Astrocyte (in vitro differentiated cells and primary cell): Measurements from ENCODE around the gene SLC19A1. TPM values are rescaled to one million over a fixed set of nuclear protein-coding genes. Genes with fewer than 3 reads are reported as not detected.

Experiments used
- DNase-seq: peaks from one replicate; pipeline ENCODE4 v3.0.0-alpha.2; 2010; ENCODE audit warnings: low read depth
- FAIRE-seq: peaks from 2 replicates; lab custom pipeline; 2011; peaks lifted over from hg19 to GRCh38; lab: Jason Lieb, UNC
- H2AFZ ChIP-seq: 2 replicates; pipeline ENCODE4 v1.6.0; 2012; ENCODE audit warnings: low read depth, low read length, inconsistent platforms
- H3K27ac ChIP-seq: 2 replicates; pipeline ENCODE4 v1.5.1; 2011; ENCODE audit warnings: low read depth, low read length, inconsistent platforms
- H3K27me3 ChIP-seq: 2 replicates; pipeline ENCODE4 v1.6.0; 2011; ENCODE audit warnings: low read length, inconsistent platforms; ENCODE audit not compliant: insufficient read depth
- H3K36me3 ChIP-seq: 2 replicates; pipeline ENCODE4 v1.5.1; 2011; ENCODE audit warnings: low read length, inconsistent platforms; ENCODE audit not compliant: insufficient read depth
- H3K4me1 ChIP-seq: 2 replicates; pipeline ENCODE4 v1.5.1; 2011; ENCODE audit warnings: low read length, inconsistent platforms; ENCODE audit not compliant: insufficient read depth
- H3K4me2 ChIP-seq: 2 replicates; pipeline ENCODE4 v1.6.0; 2012; ENCODE audit warnings: low read length, inconsistent platforms
- H3K4me3 ChIP-seq: 2 replicates; pipeline ENCODE4 v1.5.1; 2011; ENCODE audit warnings: low read depth, mild to moderate bottlenecking, low read length, inconsistent platforms; ENCODE audit not compliant: insufficient read depth
- H3K79me2 ChIP-seq: 2 replicates; pipeline ENCODE4 v1.6.0; 2012; ENCODE audit warnings: mild to moderate bottlenecking, low read length, inconsistent platforms; ENCODE audit not compliant: insufficient read depth
- H3K9ac ChIP-seq: 2 replicates; pipeline ENCODE4 v1.6.0; 2012; ENCODE audit warnings: mild to moderate bottlenecking, low read length, inconsistent platforms
- H3K9me3 ChIP-seq: 2 replicates; pipeline ENCODE4 v1.5.1; 2012; ENCODE audit warnings: low read depth, mild to moderate bottlenecking, low read length, inconsistent platforms; ENCODE audit not compliant: insufficient read depth
- H4K20me1 ChIP-seq: 2 replicates; pipeline ENCODE4 v1.6.0; 2012; ENCODE audit warnings: low read length, inconsistent platforms; ENCODE audit not compliant: insufficient read depth
- H3K27ac Mint-ChIP-seq: one replicate; pipeline ENCODE4 v1.8.0; 2021; ENCODE audit warnings: mild to moderate bottlenecking, mixed read lengths; ENCODE audit not compliant: unreplicated experiment
- H3K27me3 Mint-ChIP-seq: one replicate; pipeline ENCODE4 v1.8.0; 2021; ENCODE audit warnings: low read depth, mixed read lengths; ENCODE audit not compliant: unreplicated experiment
- H3K36me3 Mint-ChIP-seq: one replicate; pipeline ENCODE4 v1.8.0; 2021; ENCODE audit warnings: low read depth, mixed read lengths; ENCODE audit not compliant: unreplicated experiment
- H3K4me1 Mint-ChIP-seq: one replicate; pipeline ENCODE4 v1.8.0; 2021; ENCODE audit warnings: low read depth, mixed read lengths; ENCODE audit not compliant: unreplicated experiment
- H3K4me3 Mint-ChIP-seq: one replicate; pipeline ENCODE4 v1.8.0; 2021; ENCODE audit warnings: mild to moderate bottlenecking, moderate library complexity, mixed read lengths; ENCODE audit not compliant: unreplicated experiment
- H3K9me3 Mint-ChIP-seq: one replicate; pipeline ENCODE4 v1.8.0; 2021; ENCODE audit warnings: mild to moderate bottlenecking, mixed read lengths; ENCODE audit not compliant: unreplicated experiment
- EZH2 ChIP-seq: IDR thresholded peaks from 2 replicates; pipeline ENCODE4 v1.6.1; 2012; ENCODE audit warnings: mild to moderate bottlenecking, low read length, inconsistent platforms; ENCODE audit not compliant: insufficient read depth
- total RNA-seq: library from RNA; stranded (reverse); gene quantifications from 2 replicates; pipeline ENCODE4 v1.2.1, GENCODE V29; 2021
- TF ChIP-seq, protein P1 (sequence below): IDR thresholded peaks from 2 replicates; pipeline ENCODE4 v1.5.1; 2011; ENCODE audit warnings: low read depth, mild to moderate bottlenecking, inconsistent platforms, low read length, moderate library complexity; ENCODE audit not compliant: insufficient read depth

SLC19A1 gene
- total RNA-seq, 1 donor from 2014 or later: 11.7 TPM

DNA sequence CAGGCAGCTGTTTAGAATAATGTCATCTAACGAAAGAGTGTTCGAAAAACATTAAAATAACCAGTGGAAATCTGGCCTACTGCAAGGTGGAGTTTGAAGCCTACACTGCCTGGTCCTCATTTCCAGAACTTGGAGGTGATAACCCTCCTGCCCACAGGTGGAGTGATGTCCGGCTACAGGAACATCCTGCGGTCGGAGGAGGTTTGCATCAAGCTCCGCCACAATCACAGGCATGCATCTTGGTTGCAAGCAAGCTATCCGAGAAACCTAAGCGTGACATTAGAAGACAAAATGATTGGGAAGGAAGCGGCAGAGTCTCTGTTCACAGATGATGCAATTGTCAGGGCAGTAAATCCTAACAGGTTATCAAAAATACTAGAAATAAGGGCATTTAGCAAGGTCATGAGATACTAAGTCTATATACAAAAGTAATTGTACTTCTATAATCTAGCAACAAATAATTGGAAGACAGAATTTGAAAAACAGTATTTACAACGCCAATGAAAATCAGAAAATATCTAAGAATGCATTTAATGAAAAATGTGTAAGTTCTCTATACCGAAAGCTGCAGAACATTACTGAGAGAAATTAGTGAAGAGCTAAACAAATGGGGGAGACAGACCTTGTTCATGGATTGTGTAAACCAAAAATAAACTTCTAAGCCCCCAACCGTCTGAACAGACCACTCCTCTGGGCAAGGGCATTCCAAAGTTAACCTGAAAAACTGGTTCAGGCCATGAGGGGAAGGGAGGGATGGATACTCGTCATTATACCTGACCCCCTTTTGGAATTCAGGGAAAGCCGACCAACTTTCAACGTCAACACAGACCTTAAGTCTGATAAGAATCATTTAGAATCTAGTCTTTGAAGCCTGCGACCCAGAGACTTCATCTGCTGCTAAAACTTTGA is 4.7 kb upstream of the SLC19A1 start:
- no peak for FAIRE-seq
- H3K27ac Mint-ChIP-seq: no peak overlapping the region
- H3K9ac ChIP-seq: no peak overlapping the region
- H4K20me1 ChIP-seq: no peaks in the 10 kb centered on the region
- no peak overlapping the region for H3K4me3 ChIP-seq
- H3K9me3 ChIP-seq: no peaks in the 10 kb centered on the region
- H3K4me2 ChIP-seq: no peak overlapping the region
- no peak overlapping the region for H2AFZ ChIP-seq
- no peak overlapping the region for H3K4me3 Mint-ChIP-seq
- no peaks in the 10 kb centered on the region for H3K79me2 ChIP-seq
- DNase-seq: no peak
- H3K4me1 Mint-ChIP-seq: peaks cover 8% of the 10 kb centered on the region
- H3K27me3 ChIP-seq: no peaks in the 10 kb centered on the region
- no peaks in the 10 kb centered on the region for H3K36me3 Mint-ChIP-seq
- no peaks in the 10 kb centered on the region for H3K9me3 Mint-ChIP-seq
- H3K4me1 ChIP-seq: peaks cover 9% of the 10 kb centered on the region
- H3K27me3 Mint-ChIP-seq: peaks cover 13% of the 10 kb centered on the region
- H3K27ac ChIP-seq: no peak overlapping the region
- H3K36me3 ChIP-seq: no peaks in the 10 kb centered on the region
- TF ChIP-seq EZH2: no peak
- TF ChIP-seq, protein P1, sequence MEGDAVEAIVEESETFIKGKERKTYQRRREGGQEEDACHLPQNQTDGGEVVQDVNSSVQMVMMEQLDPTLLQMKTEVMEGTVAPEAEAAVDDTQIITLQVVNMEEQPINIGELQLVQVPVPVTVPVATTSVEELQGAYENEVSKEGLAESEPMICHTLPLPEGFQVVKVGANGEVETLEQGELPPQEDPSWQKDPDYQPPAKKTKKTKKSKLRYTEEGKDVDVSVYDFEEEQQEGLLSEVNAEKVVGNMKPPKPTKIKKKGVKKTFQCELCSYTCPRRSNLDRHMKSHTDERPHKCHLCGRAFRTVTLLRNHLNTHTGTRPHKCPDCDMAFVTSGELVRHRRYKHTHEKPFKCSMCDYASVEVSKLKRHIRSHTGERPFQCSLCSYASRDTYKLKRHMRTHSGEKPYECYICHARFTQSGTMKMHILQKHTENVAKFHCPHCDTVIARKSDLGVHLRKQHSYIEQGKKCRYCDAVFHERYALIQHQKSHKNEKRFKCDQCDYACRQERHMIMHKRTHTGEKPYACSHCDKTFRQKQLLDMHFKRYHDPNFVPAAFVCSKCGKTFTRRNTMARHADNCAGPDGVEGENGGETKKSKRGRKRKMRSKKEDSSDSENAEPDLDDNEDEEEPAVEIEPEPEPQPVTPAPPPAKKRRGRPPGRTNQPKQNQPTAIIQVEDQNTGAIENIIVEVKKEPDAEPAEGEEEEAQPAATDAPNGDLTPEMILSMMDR: no peak

DNA sequence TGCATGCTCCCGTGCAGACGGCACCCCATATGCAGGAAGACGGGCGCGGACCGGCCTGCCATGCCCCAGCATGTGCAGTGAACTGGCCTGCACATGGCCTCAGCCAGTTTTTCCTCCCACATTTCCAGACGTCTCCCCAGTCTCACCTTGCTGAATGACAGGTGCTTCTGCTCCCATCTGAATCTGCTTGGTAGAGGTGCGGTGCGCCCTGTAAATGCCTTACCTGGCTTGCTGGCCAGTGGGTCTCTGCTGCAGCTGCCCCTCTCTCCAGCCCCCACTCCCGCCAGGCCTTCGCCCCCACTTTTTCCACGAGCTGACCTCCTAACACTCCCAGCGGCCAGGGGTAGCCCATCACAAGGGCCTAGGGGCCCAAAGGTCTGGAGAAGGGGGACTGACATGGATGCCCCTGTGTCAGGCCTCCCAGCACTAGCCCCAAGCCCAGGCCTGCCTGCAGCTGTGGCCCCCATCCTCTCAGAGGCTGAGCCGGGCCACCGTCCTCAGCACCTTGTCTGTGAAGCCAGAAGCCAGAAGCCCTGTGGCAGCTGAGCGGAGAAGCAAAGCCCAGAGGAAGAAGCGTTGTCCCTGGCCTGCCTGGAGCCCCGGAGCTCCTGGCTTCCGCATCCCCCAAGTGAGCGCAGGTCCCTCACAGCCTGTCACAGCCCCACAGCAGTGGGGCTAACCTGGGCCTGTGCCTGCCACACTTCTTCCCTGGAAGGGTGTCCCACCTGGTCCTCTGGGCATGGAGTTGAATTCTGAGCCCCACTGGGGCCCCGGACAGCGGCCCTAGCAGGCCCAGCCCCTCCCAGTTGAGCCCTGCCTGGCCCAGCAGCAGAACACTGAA is 3.7 kb upstream of the SLC19A1 start:
- H4K20me1 ChIP-seq: peaks cover 4% of the 10 kb centered on the region
- Mint-ChIP-seq H3K4me3 (no peak overlapping the region), H3K27me3 (peaks cover 12% of the 10 kb centered on the region), H3K27ac (no peak overlapping the region), H3K9me3 (no peaks in the 10 kb centered on the region), H3K4me1 (peaks cover 4% of the 10 kb centered on the region), H3K36me3 (no peaks in the 10 kb centered on the region)
- peaks cover 8% of the 10 kb centered on the region for H3K4me1 ChIP-seq
- no peak for DNase-seq
- no peaks in the 10 kb centered on the region for H3K9me3 ChIP-seq
- TF ChIP-seq, protein P1: no peak
- TF ChIP-seq EZH2: no peak
- no peaks in the 10 kb centered on the region for H3K27me3 ChIP-seq
- H3K79me2 ChIP-seq: peaks cover 7% of the 10 kb centered on the region
- no peak overlapping the region for H2AFZ ChIP-seq
- H3K4me2 ChIP-seq: no peak overlapping the region
- H3K4me3 ChIP-seq: no peak overlapping the region
- no peak overlapping the region for H3K9ac ChIP-seq
- no peak for FAIRE-seq
- no peaks in the 10 kb centered on the region for H3K36me3 ChIP-seq
- H3K27ac ChIP-seq: no peak overlapping the region
